GM12878 (cell line): ENCODE measurements around the gene PRAF2. TPM values are rescaled to one million over a fixed set of nuclear protein-coding genes. Genes with fewer than 3 reads are reported as not detected.

Experiments used
- CHD4 ChIP-seq: fragments of 200-600 bp; sonication (generic); IDR thresholded peaks from 2 replicates; pipeline ENCODE4 v1.6.1; 2016; ENCODE audit warnings: mild to moderate bottlenecking
- MXI1 ChIP-seq: fragments of 150-350 bp; IDR thresholded peaks from 2 replicates; pipeline ENCODE4 v1.6.1; 2011; ENCODE audit warnings: low read depth, mild to moderate bottlenecking, inconsistent platforms, low read length, improper control_type of control experiment
- polyA plus RNA-seq, 11 experiments: library from polyadenylated mRNA; depleted of rRNA in 4 of 11; unstranded in 6 of 11; stranded (reverse) in 5 of 11; fragments of >200 nt; fragmentation: Nextera tagmentation in 4 of 11; fragmentation: Illumina TruSeq in 1 of 11; extraction: Ambion mirVana in 4 of 11; extraction: Trizol in 1 of 11; gene quantifications; 1 replicate in 1 of 11; 2 replicates in 10 of 11; pipeline versions ENCODE4 v1.2.1 to v1.2.3, GENCODE V29; 2011 to 2016; ENCODE audit warnings: inconsistent platforms in 2 of 11, missing spikeins in 2 of 11, low read depth in 1 of 11
- total RNA-seq, 4 experiments: library from RNA; depleted of rRNA in 3 of 4; stranded (reverse); fragments of >200 nt in 3 of 4; fragmentation: Illumina TruSeq in 1 of 4; extraction: Trizol in 1 of 4; gene quantifications; 2 replicates each; pipeline versions ENCODE4 v1.2.1 to v1.2.3, GENCODE V29; 2013 to 2021
- TF ChIP-seq, protein P1 (sequence below): fragments of 450-650 bp; formaldehyde crosslinking; IDR thresholded peaks from 2 replicates; pipeline ENCODE4 v1.4.0; 2020; ENCODE audit warnings: mild to moderate bottlenecking, moderate library complexity
- TF ChIP-seq, protein P2 (sequence below): fragments of 450-650 bp; IDR thresholded peaks from 2 replicates; pipeline ENCODE4 v1.6.1; 2016; ENCODE audit warnings: mild to moderate bottlenecking
- TF ChIP-seq, protein P3 (sequence below): IDR thresholded peaks from 2 replicates; pipeline ENCODE4 v1.6.1; 2012; ENCODE audit warnings: improper control_type of control experiment, low read depth, low read length; ENCODE audit not compliant: insufficient replicate concordance

The PRAF2 gene
- total and polyA plus RNA-seq, 10 of the 15 experiments (the other 5 are each of a cell fraction or from before 2014, with no cell fraction given): 0.80 to 16.7 (median 7.0) TPM

DNA sequence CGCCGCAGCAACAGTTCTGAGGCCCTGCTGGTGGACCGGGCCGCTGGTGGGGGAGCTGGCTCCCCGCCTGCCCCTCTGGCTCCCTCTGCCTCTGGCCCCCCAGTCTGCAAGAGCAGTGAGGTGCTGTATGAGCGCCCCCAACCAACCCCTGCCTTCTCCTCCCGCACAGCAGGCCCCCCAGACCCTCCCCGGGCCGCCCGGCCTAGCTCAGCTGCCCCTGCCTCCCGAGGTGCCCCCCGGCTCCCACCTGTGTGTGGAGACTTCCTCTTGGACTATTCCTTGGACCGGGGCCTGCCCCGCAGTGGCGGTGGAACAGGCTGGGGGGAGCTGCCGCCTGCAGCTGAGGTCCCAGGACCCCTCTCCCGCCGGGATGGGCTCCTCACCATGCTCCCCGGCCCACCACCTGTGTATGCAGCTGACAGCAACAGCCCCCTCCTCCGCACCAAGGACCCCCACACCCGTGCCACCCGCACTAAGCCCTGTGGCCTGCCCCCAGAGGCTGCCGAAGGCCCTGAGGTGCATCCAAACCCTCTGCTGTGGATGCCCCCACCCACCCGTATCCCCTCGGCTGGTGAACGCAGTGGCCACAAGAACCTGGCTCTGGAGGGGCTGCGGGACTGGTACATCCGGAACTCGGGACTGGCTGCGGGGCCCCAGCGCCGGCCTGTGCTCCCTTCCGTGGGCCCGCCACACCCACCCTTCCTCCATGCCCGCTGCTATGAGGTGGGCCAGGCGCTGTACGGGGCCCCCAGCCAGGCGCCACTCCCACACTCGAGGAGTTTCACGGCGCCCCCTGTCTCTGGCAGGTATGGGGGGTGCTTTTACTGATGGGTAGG, 6.3 kb downstream of the PRAF2 start (continued):
- TF ChIP-seq, protein P1, sequence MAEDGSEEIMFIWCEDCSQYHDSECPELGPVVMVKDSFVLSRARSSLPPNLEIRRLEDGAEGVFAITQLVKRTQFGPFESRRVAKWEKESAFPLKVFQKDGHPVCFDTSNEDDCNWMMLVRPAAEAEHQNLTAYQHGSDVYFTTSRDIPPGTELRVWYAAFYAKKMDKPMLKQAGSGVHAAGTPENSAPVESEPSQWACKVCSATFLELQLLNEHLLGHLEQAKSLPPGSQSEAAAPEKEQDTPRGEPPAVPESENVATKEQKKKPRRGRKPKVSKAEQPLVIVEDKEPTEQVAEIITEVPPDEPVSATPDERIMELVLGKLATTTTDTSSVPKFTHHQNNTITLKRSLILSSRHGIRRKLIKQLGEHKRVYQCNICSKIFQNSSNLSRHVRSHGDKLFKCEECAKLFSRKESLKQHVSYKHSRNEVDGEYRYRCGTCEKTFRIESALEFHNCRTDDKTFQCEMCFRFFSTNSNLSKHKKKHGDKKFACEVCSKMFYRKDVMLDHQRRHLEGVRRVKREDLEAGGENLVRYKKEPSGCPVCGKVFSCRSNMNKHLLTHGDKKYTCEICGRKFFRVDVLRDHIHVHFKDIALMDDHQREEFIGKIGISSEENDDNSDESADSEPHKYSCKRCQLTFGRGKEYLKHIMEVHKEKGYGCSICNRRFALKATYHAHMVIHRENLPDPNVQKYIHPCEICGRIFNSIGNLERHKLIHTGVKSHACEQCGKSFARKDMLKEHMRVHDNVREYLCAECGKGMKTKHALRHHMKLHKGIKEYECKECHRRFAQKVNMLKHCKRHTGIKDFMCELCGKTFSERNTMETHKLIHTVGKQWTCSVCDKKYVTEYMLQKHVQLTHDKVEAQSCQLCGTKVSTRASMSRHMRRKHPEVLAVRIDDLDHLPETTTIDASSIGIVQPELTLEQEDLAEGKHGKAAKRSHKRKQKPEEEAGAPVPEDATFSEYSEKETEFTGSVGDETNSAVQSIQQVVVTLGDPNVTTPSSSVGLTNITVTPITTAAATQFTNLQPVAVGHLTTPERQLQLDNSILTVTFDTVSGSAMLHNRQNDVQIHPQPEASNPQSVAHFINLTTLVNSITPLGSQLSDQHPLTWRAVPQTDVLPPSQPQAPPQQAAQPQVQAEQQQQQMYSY (CRISPR knock-in tag): no peak
- TF ChIP-seq CHD4 (no peak), MXI1 (no peak)
- TF ChIP-seq, protein P2, sequence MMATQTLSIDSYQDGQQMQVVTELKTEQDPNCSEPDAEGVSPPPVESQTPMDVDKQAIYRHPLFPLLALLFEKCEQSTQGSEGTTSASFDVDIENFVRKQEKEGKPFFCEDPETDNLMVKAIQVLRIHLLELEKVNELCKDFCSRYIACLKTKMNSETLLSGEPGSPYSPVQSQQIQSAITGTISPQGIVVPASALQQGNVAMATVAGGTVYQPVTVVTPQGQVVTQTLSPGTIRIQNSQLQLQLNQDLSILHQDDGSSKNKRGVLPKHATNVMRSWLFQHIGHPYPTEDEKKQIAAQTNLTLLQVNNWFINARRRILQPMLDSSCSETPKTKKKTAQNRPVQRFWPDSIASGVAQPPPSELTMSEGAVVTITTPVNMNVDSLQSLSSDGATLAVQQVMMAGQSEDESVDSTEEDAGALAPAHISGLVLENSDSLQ: no peak
- TF ChIP-seq, protein P3, sequence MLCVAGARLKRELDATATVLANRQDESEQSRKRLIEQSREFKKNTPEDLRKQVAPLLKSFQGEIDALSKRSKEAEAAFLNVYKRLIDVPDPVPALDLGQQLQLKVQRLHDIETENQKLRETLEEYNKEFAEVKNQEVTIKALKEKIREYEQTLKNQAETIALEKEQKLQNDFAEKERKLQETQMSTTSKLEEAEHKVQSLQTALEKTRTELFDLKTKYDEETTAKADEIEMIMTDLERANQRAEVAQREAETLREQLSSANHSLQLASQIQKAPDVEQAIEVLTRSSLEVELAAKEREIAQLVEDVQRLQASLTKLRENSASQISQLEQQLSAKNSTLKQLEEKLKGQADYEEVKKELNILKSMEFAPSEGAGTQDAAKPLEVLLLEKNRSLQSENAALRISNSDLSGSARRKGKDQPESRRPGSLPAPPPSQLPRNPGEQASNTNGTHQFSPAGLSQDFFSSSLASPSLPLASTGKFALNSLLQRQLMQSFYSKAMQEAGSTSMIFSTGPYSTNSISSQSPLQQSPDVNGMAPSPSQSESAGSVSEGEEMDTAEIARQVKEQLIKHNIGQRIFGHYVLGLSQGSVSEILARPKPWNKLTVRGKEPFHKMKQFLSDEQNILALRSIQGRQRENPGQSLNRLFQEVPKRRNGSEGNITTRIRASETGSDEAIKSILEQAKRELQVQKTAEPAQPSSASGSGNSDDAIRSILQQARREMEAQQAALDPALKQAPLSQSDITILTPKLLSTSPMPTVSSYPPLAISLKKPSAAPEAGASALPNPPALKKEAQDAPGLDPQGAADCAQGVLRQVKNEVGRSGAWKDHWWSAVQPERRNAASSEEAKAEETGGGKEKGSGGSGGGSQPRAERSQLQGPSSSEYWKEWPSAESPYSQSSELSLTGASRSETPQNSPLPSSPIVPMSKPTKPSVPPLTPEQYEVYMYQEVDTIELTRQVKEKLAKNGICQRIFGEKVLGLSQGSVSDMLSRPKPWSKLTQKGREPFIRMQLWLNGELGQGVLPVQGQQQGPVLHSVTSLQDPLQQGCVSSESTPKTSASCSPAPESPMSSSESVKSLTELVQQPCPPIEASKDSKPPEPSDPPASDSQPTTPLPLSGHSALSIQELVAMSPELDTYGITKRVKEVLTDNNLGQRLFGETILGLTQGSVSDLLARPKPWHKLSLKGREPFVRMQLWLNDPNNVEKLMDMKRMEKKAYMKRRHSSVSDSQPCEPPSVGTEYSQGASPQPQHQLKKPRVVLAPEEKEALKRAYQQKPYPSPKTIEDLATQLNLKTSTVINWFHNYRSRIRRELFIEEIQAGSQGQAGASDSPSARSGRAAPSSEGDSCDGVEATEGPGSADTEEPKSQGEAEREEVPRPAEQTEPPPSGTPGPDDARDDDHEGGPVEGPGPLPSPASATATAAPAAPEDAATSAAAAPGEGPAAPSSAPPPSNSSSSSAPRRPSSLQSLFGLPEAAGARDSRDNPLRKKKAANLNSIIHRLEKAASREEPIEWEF: no peak
- TF ChIP-seq, all 136 proteins: peak for 0
